ENCODE data around the gene RECQL5.

- TF ChIP-seq, protein P1, sequence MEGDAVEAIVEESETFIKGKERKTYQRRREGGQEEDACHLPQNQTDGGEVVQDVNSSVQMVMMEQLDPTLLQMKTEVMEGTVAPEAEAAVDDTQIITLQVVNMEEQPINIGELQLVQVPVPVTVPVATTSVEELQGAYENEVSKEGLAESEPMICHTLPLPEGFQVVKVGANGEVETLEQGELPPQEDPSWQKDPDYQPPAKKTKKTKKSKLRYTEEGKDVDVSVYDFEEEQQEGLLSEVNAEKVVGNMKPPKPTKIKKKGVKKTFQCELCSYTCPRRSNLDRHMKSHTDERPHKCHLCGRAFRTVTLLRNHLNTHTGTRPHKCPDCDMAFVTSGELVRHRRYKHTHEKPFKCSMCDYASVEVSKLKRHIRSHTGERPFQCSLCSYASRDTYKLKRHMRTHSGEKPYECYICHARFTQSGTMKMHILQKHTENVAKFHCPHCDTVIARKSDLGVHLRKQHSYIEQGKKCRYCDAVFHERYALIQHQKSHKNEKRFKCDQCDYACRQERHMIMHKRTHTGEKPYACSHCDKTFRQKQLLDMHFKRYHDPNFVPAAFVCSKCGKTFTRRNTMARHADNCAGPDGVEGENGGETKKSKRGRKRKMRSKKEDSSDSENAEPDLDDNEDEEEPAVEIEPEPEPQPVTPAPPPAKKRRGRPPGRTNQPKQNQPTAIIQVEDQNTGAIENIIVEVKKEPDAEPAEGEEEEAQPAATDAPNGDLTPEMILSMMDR (conservative IDR thresholded peaks at IDR 0.05) = no peak
- TF ChIP-seq ZFX (IDR thresholded peaks at IDR 0.05) = no peak
These were observed 45.5 kb upstream of the RECQL5 start for GRCh38 chr17:75712446-75712845.

Measured in C4-2B (cell line).